Measurements from ENCODE around the gene TGFB2. TPM values are rescaled to one million over a fixed set of nuclear protein-coding genes. Genes with fewer than 3 reads are reported as not detected.

The TGFB2 gene
- total RNA-seq, 1 experiment from 2014 or later, result 0.34 TPM

DNA sequence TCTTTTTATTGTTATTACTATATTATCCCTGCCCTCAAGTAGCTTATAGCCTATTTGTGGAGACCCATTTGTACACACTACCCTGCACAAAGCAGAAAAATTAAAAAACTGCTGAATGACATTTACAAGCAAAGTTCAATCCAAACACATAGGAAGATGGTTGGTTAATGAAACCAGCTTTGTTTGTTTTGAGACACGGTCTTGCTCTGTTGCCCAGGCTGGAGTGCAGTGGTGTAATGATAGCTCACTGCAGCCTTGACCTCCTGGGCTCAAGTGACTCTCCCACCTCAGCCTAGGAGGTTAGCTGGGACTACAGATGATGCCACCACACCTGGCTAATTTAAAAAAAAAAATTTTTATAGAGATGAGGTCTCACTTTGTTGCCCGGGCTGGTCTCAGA, 31.6 kb downstream of the TGFB2 start (continued):
- TF ChIP-seq EGR1 (IDR thresholded peaks at IDR 0.05; ENCODE audit: low read depth), result no peak

DNA sequence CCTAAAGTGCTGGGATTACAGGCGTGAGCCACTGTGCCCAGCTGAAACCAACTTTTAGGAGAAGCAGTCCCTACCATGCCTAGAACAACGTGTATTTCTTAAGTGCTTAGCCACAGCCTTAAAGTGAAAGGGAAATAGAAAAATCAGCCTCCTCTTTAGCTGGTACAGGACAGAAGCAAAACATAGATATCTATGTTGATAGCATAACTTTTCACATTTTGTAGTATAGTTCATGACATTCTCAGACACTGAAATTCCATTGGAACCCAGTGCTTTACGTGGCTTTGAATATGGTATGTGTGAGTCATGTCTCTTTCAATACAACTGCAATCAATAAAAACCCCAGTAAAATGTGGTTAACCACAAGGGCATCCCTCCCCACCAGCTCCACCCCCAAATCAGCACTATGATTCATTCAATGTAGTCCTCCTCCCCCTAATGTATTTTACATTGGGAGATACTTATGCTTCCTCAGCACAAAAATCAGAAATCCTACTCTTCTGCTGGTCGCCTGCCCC, 32.1 kb downstream of the TGFB2 start:
- no TSS peak for BruUV-seq (replicated peaks)
- Histone ChIP-seq H2AFZ (ENCODE audit: low read depth, low read length, poor library complexity, severe bottlenecking) (no peak overlapping the region), H3K4me1 (ENCODE audit: control insufficient read depth in 1 of 2, insufficient read depth in 2 of 2, low read length in 2 of 2) (peaks cover 40 to 56% of the 10 kb centered on the region in 2 experiments), H3K36me3 (ENCODE audit: control insufficient read depth in 1 of 2, insufficient read depth in 2 of 2, low read length in 2 of 2) (no peaks in the 10 kb centered on the region), H3K9ac (ENCODE audit: low read length) (no peak overlapping the region), H4K20me1 (ENCODE audit: insufficient read depth) (peaks cover 3% of the 10 kb centered on the region; the same call in 1 of the 2 replicates), H3K27ac (ENCODE audit: low read depth, low read length) (peak overlapping the region; percentile 26; the same call in 1 of the 2 replicates), H3K4me2 (ENCODE audit: low read length) (peak overlapping the region; percentile 63), H3K4me3 (replicated peaks in 1 of 2; ENCODE audit: low read depth in 1 of 2, low read length in 2 of 2) (no peak overlapping the region; a peak in 1 of 4 replicates), H3K9me2 (ENCODE audit: insufficient read depth) (no peaks in the 10 kb centered on the region), H3K9me3 (ENCODE audit: control insufficient read depth in 1 of 2, insufficient read depth in 1 of 2, low read depth in 1 of 2, low read length in 2 of 2) (no peaks in the 10 kb centered on the region), H3K79me2 (ENCODE audit: insufficient read depth, low read length) (no peaks in the 10 kb centered on the region), H3K27me3 (ENCODE audit: insufficient read depth, low read length) (peaks cover 23% of the 10 kb centered on the region)
- ATAC-seq (peak; percentile 82), DNase-seq (ENCODE audit: low read depth, low spot score) (peak; percentile 76)
- ChIA-PET POLR2A (no interaction called here), CTCF (no interaction called here), RAD21 (ENCODE audit: low non-redundant PET in 1 of 2, low total read pairs in 2 of 2, uncharacterized antibody in 2 of 2, unreplicated experiment in 2 of 2) (no interaction called here)
- intact Hi-C loops (cut with micrococcal nuclease), result no loop called here
- TF ChIP-seq POLR2A (IDR thresholded peaks at IDR 0.05; ENCODE audit: borderline replicate concordance, extremely low read depth, insufficient read depth, insufficient read length) (no peak), ZFX (IDR thresholded peaks at IDR 0.05) (no peak), TCF7L2 (IDR thresholded peaks at IDR 0.05; ENCODE audit: borderline replicate concordance, extremely low read depth, insufficient read depth, insufficient read length) (peak; percentile 69), POLR2AphosphoS5 (IDR thresholded peaks at IDR 0.05; ENCODE audit: low read depth, low read length) (0 out of 2 replicates have a peak, but pooled peaks have one; percentile 30), EGR1 (IDR thresholded peaks at IDR 0.05; ENCODE audit: low read depth) (peak; percentile 48), ELF1 (IDR thresholded peaks at IDR 0.05; ENCODE audit: borderline replicate concordance, low read depth) (no peak), YY1 (IDR thresholded peaks at IDR 0.05; ENCODE audit: extremely low read depth, insufficient replicate concordance, low read depth, low read length) (no peak), SP1 (IDR thresholded peaks at IDR 0.05; ENCODE audit: low read depth) (peak; percentile 85), EZH2 (IDR thresholded peaks at IDR 0.05) (no peak), FOSL1 (IDR thresholded peaks at IDR 0.05; ENCODE audit: low read depth) (peak; percentile 94), SRF (IDR thresholded peaks at IDR 0.05; ENCODE audit: low read depth) (peak; percentile 67), JUND (IDR thresholded peaks at IDR 0.05) (peak; percentile 93), EZH2phosphoT487 (IDR thresholded peaks at IDR 0.05; ENCODE audit: borderline replicate concordance) (no peak), ZNF274 (IDR thresholded peaks at IDR 0.05; ENCODE audit: low read depth, low read length) (no peak), RAD21 (IDR thresholded peaks at IDR 0.05; ENCODE audit: low read depth) (peak; percentile 10; the same call in 1 of the 2 replicates), CEBPB (IDR thresholded peaks at IDR 0.05; ENCODE audit: low read depth) (peak; percentile 81), SIN3A (IDR thresholded peaks at IDR 0.05; ENCODE audit: low read depth) (peak; percentile 88), CBX3 (IDR thresholded peaks at IDR 0.05; ENCODE audit: low read depth) (peak; percentile 79)
- TF ChIP-seq, protein P1, sequence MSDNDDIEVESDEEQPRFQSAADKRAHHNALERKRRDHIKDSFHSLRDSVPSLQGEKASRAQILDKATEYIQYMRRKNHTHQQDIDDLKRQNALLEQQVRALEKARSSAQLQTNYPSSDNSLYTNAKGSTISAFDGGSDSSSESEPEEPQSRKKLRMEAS (IDR thresholded peaks at IDR 0.05), result peak; percentile 64
- TF ChIP-seq, protein P2, sequence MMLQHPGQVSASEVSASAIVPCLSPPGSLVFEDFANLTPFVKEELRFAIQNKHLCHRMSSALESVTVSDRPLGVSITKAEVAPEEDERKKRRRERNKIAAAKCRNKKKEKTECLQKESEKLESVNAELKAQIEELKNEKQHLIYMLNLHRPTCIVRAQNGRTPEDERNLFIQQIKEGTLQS (IDR thresholded peaks at IDR 0.05), result no peak
- TF ChIP-seq, protein P3, sequence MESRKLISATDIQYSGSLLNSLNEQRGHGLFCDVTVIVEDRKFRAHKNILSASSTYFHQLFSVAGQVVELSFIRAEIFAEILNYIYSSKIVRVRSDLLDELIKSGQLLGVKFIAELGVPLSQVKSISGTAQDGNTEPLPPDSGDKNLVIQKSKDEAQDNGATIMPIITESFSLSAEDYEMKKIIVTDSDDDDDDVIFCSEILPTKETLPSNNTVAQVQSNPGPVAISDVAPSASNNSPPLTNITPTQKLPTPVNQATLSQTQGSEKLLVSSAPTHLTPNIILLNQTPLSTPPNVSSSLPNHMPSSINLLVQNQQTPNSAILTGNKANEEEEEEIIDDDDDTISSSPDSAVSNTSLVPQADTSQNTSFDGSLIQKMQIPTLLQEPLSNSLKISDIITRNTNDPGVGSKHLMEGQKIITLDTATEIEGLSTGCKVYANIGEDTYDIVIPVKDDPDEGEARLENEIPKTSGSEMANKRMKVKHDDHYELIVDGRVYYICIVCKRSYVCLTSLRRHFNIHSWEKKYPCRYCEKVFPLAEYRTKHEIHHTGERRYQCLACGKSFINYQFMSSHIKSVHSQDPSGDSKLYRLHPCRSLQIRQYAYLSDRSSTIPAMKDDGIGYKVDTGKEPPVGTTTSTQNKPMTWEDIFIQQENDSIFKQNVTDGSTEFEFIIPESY (IDR thresholded peaks at IDR 0.05; ENCODE audit: extremely low read depth, insufficient replicate concordance, low read length), result peak; percentile 73
- TF ChIP-seq, protein P4, sequence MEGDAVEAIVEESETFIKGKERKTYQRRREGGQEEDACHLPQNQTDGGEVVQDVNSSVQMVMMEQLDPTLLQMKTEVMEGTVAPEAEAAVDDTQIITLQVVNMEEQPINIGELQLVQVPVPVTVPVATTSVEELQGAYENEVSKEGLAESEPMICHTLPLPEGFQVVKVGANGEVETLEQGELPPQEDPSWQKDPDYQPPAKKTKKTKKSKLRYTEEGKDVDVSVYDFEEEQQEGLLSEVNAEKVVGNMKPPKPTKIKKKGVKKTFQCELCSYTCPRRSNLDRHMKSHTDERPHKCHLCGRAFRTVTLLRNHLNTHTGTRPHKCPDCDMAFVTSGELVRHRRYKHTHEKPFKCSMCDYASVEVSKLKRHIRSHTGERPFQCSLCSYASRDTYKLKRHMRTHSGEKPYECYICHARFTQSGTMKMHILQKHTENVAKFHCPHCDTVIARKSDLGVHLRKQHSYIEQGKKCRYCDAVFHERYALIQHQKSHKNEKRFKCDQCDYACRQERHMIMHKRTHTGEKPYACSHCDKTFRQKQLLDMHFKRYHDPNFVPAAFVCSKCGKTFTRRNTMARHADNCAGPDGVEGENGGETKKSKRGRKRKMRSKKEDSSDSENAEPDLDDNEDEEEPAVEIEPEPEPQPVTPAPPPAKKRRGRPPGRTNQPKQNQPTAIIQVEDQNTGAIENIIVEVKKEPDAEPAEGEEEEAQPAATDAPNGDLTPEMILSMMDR (IDR thresholded peaks at IDR 0.05 in 2 of 3, conservative IDR thresholded peaks at IDR 0.05 in 1 of 3; ENCODE audit: borderline replicate concordance in 1 of 3, insufficient read depth in 1 of 3, low read depth in 2 of 3, low read length in 2 of 3), result no peak
